HG03575 (cell line): ENCODE data around the gene KLHDC7B.

ENCODE experiments used
- ATAC-seq: cut with Tn5 transposase; IDR thresholded peaks from one replicate; pipeline ENCODE4 v1.9.1; 2021; ENCODE audit not compliant: unreplicated experiment, insufficient number of reproducible peaks, low FRiP score; ENCODE audit errors: extremely low read depth

The KLHDC7B gene

GRCh38 chr22:50567721-50568252, 22.1 kb downstream of the KLHDC7B start:
- no peak for ATAC-seq

- ATAC-seq = no peak
Observed at GRCh38 chr22:50568626-50569025, 22.9 kb downstream of the KLHDC7B start.

- ATAC-seq = no peak
Observed at GRCh38 chr22:50569041-50569459, 23.4 kb downstream of the KLHDC7B start.

- no peak for ATAC-seq
Observed at GRCh38 chr22:50569896-50570535, 24.3 kb downstream of the KLHDC7B start.

GRCh38 chr22:50570861-50571260, 25.2 kb downstream of the KLHDC7B start:
- ATAC-seq = no peak

GRCh38 chr22:50571264-50572175, 25.8 kb downstream of the KLHDC7B start:
- ATAC-seq = no peak

- no peak for ATAC-seq
Observed at GRCh38 chr22:50572965-50573364, 27.3 kb downstream of the KLHDC7B start.

- ATAC-seq = no peak
Observed at GRCh38 chr22:50573491-50574382, 28.0 kb downstream of the KLHDC7B start.

- no peak for ATAC-seq
Observed at GRCh38 chr22:50574383-50574755, 28.7 kb downstream of the KLHDC7B start.

GRCh38 chr22:50575426-50575941, 29.8 kb downstream of the KLHDC7B start:
- no peak for ATAC-seq

- no peak for ATAC-seq
Observed at GRCh38 chr22:50576070-50576469, 30.4 kb downstream of the KLHDC7B start.

GRCh38 chr22:50576806-50577696, 31.4 kb downstream of the KLHDC7B start:
- no peak for ATAC-seq

- ATAC-seq = no peak
Observed at GRCh38 chr22:50577697-50577986, 31.9 kb downstream of the KLHDC7B start.

- no peak for ATAC-seq
Observed at GRCh38 chr22:50577987-50578775, 32.5 kb downstream of the KLHDC7B start, which contains the start of gene CPT1B. CPT1B (minus strand) TSS chr22:50578427; CDS start chr22:50577915, 512 bp downstream.

GRCh38 chr22:50578776-50579310, 33.1 kb downstream of the KLHDC7B start:
- no peak for ATAC-seq

- no peak for ATAC-seq
Observed at GRCh38 chr22:50579752-50580151, 34.1 kb downstream of the KLHDC7B start.
